H1 (cell line): Measurements from ENCODE around the gene ABCF2. TPM values are rescaled to one million over a fixed set of nuclear protein-coding genes. Genes with fewer than 3 reads are reported as not detected.

Experiments used
- CTCF ChIA-PET: fragments of 300-600 bp; sonication (Branson Sonifier 250); formaldehyde crosslinking; loops from one replicate; lab custom pipeline; 2021; ENCODE audit not compliant: partially characterized antibody; lab: Charles Lee
- POLR2A ChIA-PET: fragments of 300-600 bp; sonication (Branson Sonifier 250); formaldehyde crosslinking; loops from one replicate; lab custom pipeline; 2021; ENCODE audit warnings: inconsistent platforms; ENCODE audit not compliant: partially characterized antibody; lab: Charles Lee
- DNase-seq, 2 experiments: peaks; one replicate each; pipeline versions ENCODE4 v3.0.0 to v3.0.0-alpha.2; 2010 to 2022; ENCODE audit warnings: low spot score in 2 of 2, low read depth in 1 of 2, mixed read lengths in 1 of 2
- FAIRE-seq: peaks from 2 replicates; lab custom pipeline; 2011; peaks lifted over from hg19 to GRCh38; lab: Jason Lieb, UNC
- H2AFZ ChIP-seq: 2 replicates; pipeline ENCODE4 v1.8.1; 2012; ENCODE audit warnings: low read length, inconsistent platforms
- H2AK5ac ChIP-seq: 2 replicates; pipeline ENCODE4 v1.6.1; 2013; ENCODE audit warnings: low read depth, low read length
- H2BK120ac ChIP-seq: replicated peaks from 2 replicates; pipeline ENCODE3; 2013; ENCODE audit warnings: low read depth, low read length, inconsistent platforms
- H2BK12ac ChIP-seq: 2 replicates; pipeline ENCODE4 v1.6.1; 2013; ENCODE audit warnings: low read depth, low read length
- H2BK15ac ChIP-seq: 2 replicates; pipeline ENCODE4 v1.6.1; 2013; ENCODE audit warnings: low read length
- H2BK20ac ChIP-seq: 2 replicates; pipeline ENCODE4 v1.6.1; 2013; ENCODE audit warnings: low read length
- H2BK5ac ChIP-seq: 2 replicates; pipeline ENCODE4 v1.6.1; 2013; ENCODE audit warnings: low read depth, low read length
- H3K14ac ChIP-seq: 2 replicates; pipeline ENCODE4 v1.6.1; 2013; ENCODE audit warnings: inconsistent platforms; ENCODE audit not compliant: insufficient read length
- H3K18ac ChIP-seq: 2 replicates; pipeline ENCODE4 v1.6.1; 2013; ENCODE audit warnings: low read length; ENCODE audit errors: extremely low read depth
- H3K23ac ChIP-seq: 2 replicates; pipeline ENCODE4 v1.6.1; 2013; ENCODE audit warnings: inconsistent platforms; ENCODE audit not compliant: insufficient read length
- H3K23me2 ChIP-seq: 2 replicates; pipeline ENCODE4 v1.6.1; 2013; ENCODE audit warnings: low read depth, low read length
- H3K27ac ChIP-seq: 2 replicates; pipeline ENCODE4 v1.6.1; 2011; ENCODE audit warnings: low read depth, low read length, inconsistent platforms
- H3K27me3 ChIP-seq, 4 experiments: replicated peaks in 1 of 4; 1 replicate in 1 of 4; 2 replicates in 3 of 4; pipeline versions ENCODE4 v1.6.1 to v1.8.1; 2011 to 2013; ENCODE audit warnings: low read length in 3 of 4, mild to moderate bottlenecking in 3 of 4, inconsistent platforms in 2 of 4, mixed read lengths in 2 of 4, moderate library complexity in 1 of 4; ENCODE audit not compliant: control insufficient read depth in 3 of 4, insufficient read depth in 3 of 4; ENCODE audit errors: extremely low read depth in 1 of 4
- H3K36me3 ChIP-seq, 4 experiments: 2 replicates each; pipeline versions ENCODE4 v1.6.1 to v1.8.1; 2011 to 2013; ENCODE audit warnings: mild to moderate bottlenecking in 4 of 4, low read length in 3 of 4, moderate library complexity in 2 of 4, control low read depth in 1 of 4, inconsistent platforms in 1 of 4; ENCODE audit not compliant: insufficient read depth in 4 of 4, control insufficient read depth in 2 of 4
- H3K4ac ChIP-seq: replicated peaks from 2 replicates; pipeline ENCODE3; 2013; ENCODE audit warnings: low read length, low read depth, mixed read lengths, inconsistent platforms; ENCODE audit not compliant: insufficient read length
- H3K4me1 ChIP-seq, 4 experiments: replicated peaks in 1 of 4; 1 replicate in 1 of 4; 2 replicates in 3 of 4; pipeline versions ENCODE4 v1.6.1 to v1.8.1; 2011 to 2013; ENCODE audit warnings: low read length in 3 of 4, inconsistent platforms in 2 of 4, mixed read lengths in 1 of 4; ENCODE audit not compliant: insufficient read depth in 4 of 4, control insufficient read depth in 3 of 4
- H3K4me2 ChIP-seq, 2 experiments: 2 replicates each; pipeline versions ENCODE4 v1.6.1 to v1.8.1; 2011 to 2013; ENCODE audit warnings: low read depth in 2 of 2, low read length in 2 of 2, control low read depth in 1 of 2, inconsistent platforms in 1 of 2, mild to moderate bottlenecking in 1 of 2; ENCODE audit not compliant: insufficient read depth in 1 of 2
- H3K4me3 ChIP-seq, 4 experiments: fragments of 200-600, 300-600 bp in 1 of 4; sonication (generic), shearing (Covaris generic), sonication (Bioruptor Twin) in 1 of 4; 2 replicates each; pipeline versions ENCODE4 v1.5.1 to v1.8.1; 2011 to 2016; ENCODE audit warnings: low read length in 4 of 4, low read depth in 3 of 4, control low read depth in 2 of 4, inconsistent platforms in 2 of 4, mild to moderate bottlenecking in 2 of 4, mixed read lengths in 1 of 4, moderate library complexity in 1 of 4; ENCODE audit not compliant: insufficient read depth in 2 of 4; ENCODE audit errors: extremely low read depth in 1 of 4
- H3K56ac ChIP-seq: replicated peaks from 2 replicates; pipeline ENCODE3; 2013; ENCODE audit warnings: low read depth, mild to moderate bottlenecking, mixed read lengths, low read length, inconsistent platforms; ENCODE audit not compliant: insufficient read length
- H3K79me1 ChIP-seq: 2 replicates; pipeline ENCODE4 v1.6.1; 2013; ENCODE audit warnings: low read depth, low read length, control low read depth
- H3K79me2 ChIP-seq, 2 experiments: 2 replicates each; pipeline versions ENCODE4 v1.6.1 to v1.8.1; 2012 to 2013; ENCODE audit warnings: low read length in 2 of 2, mild to moderate bottlenecking in 2 of 2, inconsistent platforms in 1 of 2; ENCODE audit not compliant: insufficient read depth in 2 of 2, control insufficient read depth in 1 of 2
- H3K9ac ChIP-seq, 4 experiments: replicated peaks in 1 of 4; 1 replicate in 1 of 4; 2 replicates in 3 of 4; pipeline versions ENCODE4 v1.6.1 to v1.8.1; 2011 to 2013; ENCODE audit warnings: low read depth in 3 of 4, low read length in 3 of 4, control low read depth in 2 of 4, mild to moderate bottlenecking in 2 of 4, moderate library complexity in 2 of 4, inconsistent platforms in 1 of 4; ENCODE audit errors: extremely low read depth in 1 of 4
- H3K9me3 ChIP-seq, 2 experiments: 2 replicates each; pipeline versions ENCODE4 v1.6.1 to v1.8.1; 2012 to 2013; ENCODE audit warnings: mild to moderate bottlenecking in 2 of 2, moderate library complexity in 2 of 2, control low read depth in 1 of 2, inconsistent platforms in 1 of 2, low read depth in 1 of 2, low read length in 1 of 2, mixed read lengths in 1 of 2; ENCODE audit not compliant: insufficient read depth in 2 of 2
- H4K20me1 ChIP-seq, 2 experiments: replicated peaks in 1 of 2; 2 replicates each; pipeline versions ENCODE3 to v1.8.1; 2011 to 2013; ENCODE audit warnings: inconsistent platforms in 2 of 2, low read length in 2 of 2, mild to moderate bottlenecking in 1 of 2; ENCODE audit not compliant: insufficient read depth in 2 of 2, control insufficient read depth in 1 of 2
- H4K5ac ChIP-seq: 2 replicates; pipeline ENCODE4 v1.6.1; 2013; ENCODE audit warnings: low read length, low read depth, mixed read lengths, inconsistent platforms; ENCODE audit not compliant: insufficient read length
- H4K8ac ChIP-seq: 2 replicates; pipeline ENCODE4 v1.8.0; 2013; ENCODE audit warnings: mild to moderate bottlenecking, moderate library complexity, low read length, inconsistent platforms; ENCODE audit not compliant: insufficient read depth; ENCODE audit errors: extremely low read depth
- H4K91ac ChIP-seq: replicated peaks from 2 replicates; pipeline ENCODE3; 2013; ENCODE audit warnings: low read length, mixed read lengths, inconsistent platforms; ENCODE audit not compliant: insufficient read length
- ASH2L ChIP-seq: fragments of 200-600, 300-600 bp; sonication (generic); IDR thresholded peaks from one replicate; pipeline ENCODE4 v1.7.1; 2017; ENCODE audit warnings: low read length
- JUND ChIP-seq: IDR thresholded peaks from 2 replicates; pipeline ENCODE4 v1.6.1; 2011; ENCODE audit warnings: mild to moderate bottlenecking, improper control_type of control experiment, low read length
- PHF8 ChIP-seq: fragments of 200-600 bp; sonication (generic); conservative IDR thresholded peaks from 2 replicates; pipeline ENCODE4 v1.7.1; 2012; ENCODE audit warnings: low read depth, mild to moderate bottlenecking, inconsistent platforms, low read length, moderate library complexity
- SIN3A ChIP-seq, 2 experiments: IDR thresholded peaks in 1 of 2; conservative IDR thresholded peaks in 1 of 2; 2 replicates each; pipeline ENCODE4 v1.6.1; 2011 to 2012; ENCODE audit warnings: low read length in 2 of 2, improper control_type of control experiment in 1 of 2, low read depth in 1 of 2, mild to moderate bottlenecking in 1 of 2
- TAF1 ChIP-seq: IDR thresholded peaks from 2 replicates; pipeline ENCODE4 v1.6.1; 2011; ENCODE audit warnings: mild to moderate bottlenecking, low read depth, low read length
- WGBS, 2 experiments: shearing (Covaris generic) in 1 of 2; methylation state at CpG; one replicate each; pipeline versions ENCODE4 v1.1.6 to v1.1.7; 2013 to 2015; ENCODE audit warnings: low lambda C conversion rate in 2 of 2, mixed read lengths in 2 of 2, inconsistent platforms in 1 of 2, low coverage in 1 of 2, missing lambda C conversion rate in 1 of 2; ENCODE audit not compliant: insufficient replicate concordance in 2 of 2, insufficient coverage in 1 of 2, insufficient read length in 1 of 2; ENCODE audit errors: extremely low coverage in 1 of 2, missing lambda C conversion rate in 1 of 2; 5-methylcytosine and 5-hydroxymethylcytosine counted together
- polyA plus RNA-seq, 7 experiments: library from polyadenylated mRNA; depleted of rRNA in 3 of 7; stranded (reverse) in 5 of 7; unstranded in 2 of 7; fragments of >200 nt in 5 of 7; fragments of 200-250 nt in 2 of 7; gene quantifications; 1 replicate in 5 of 7; 2 replicates in 1 of 7; 4 replicates in 1 of 7; pipeline versions ENCODE4 v1.2.1 to v1.2.3, GENCODE V29; 2011 to 2013; ENCODE audit warnings: missing spikeins in 2 of 7, mixed read lengths in 2 of 7
- total RNA-seq: library from RNA; stranded (reverse); fragmentation: NEBNext Ultra II Directional; extraction: Animal tissue kit (Norgen Biotek cat#: 25700); gene quantifications from 2 replicates; pipeline ENCODE4 v1.2.1, GENCODE V29; 2021

Gene ABCF2
- total and polyA plus RNA-seq, 2 of the 8 experiments (the other 6 are each of a cell fraction or from before 2014, with no cell fraction given), result 28.0 to 55.0 TPM

DNA sequence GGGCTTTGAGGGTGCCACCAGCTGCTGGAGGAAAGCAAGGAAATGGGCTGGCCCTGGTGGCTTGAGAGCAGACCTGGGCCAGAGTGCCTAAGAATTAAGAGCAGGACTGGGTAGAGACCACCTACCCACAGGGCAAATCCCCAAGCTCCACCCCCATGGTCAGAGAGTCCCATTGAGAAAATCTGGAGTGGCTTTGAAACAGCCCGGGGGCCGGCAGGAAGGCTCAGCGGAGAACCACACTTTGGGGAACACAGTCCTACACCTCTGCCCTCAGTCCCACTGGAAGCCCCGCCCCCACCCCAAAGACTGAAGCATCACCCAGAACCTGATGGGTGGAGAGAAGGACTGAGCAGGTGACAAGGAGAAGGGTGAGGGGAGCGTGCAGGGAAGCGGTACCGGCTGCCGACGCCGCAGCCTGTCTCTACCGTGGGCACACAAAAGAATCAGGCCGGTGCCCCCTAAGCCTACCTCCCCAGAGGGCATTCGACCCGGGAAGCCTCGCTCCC is 17.9 kb upstream of the ABCF2 start:
- ChIA-PET CTCF (interaction anchor here (0.9 to 5.1 kb wide), 55 partner anchors 8 to 469 kb away, joined by 3 to 71 read pairs (median 6); partner anchors contain the start of genes ABCF2, ASB10, CHPF2 and GBX1), POLR2A (interaction anchor here (0.8 to 1.4 kb wide), 5 partner anchors 7 to 32 kb away, joined by 3 to 7 read pairs (median 4); partner anchors contain the start of genes ABCF2 and CHPF2)
- Histone ChIP-seq H3K56ac (no peak overlapping the region), H3K9ac (no peak overlapping the region; a peak in 1 of 7 replicates), H4K5ac (no peak overlapping the region), H3K27ac (no peak overlapping the region), H2BK12ac (no peak overlapping the region), H2BK5ac (no peak overlapping the region), H2BK120ac (no peak overlapping the region), H3K79me2 (no peaks in the 10 kb centered on the region), H3K27me3 (peaks cover 16 to 51% (median 44%) of the 10 kb centered on the region in 4 experiments), H3K36me3 (no peaks in the 10 kb centered on the region), H4K20me1 (peaks cover 1 to 9% of the 10 kb centered on the region in 2 experiments), H3K23ac (no peak overlapping the region), H3K4me1 (peaks cover 0 to 45% (median 30%) of the 10 kb centered on the region in 4 experiments; a peak in 6 of 7 replicates), H2BK20ac (no peak overlapping the region), H4K8ac (no peak overlapping the region; the same call in 1 of the 2 replicates), H3K23me2 (peaks cover 21% of the 10 kb centered on the region), H3K4ac (no peak overlapping the region), H3K79me1 (peaks cover 3% of the 10 kb centered on the region; the same call in 1 of the 2 replicates), H3K4me3 (peak overlapping the region; percentile 20 to 61 (median 33)), H3K4me2 (peak overlapping the region; percentile 58 to 88), H3K14ac (no peak overlapping the region), H4K91ac (no peak overlapping the region), H2AFZ (no peak overlapping the region), H2AK5ac (no peak overlapping the region), H3K9me3 (no peaks in the 10 kb centered on the region), H2BK15ac (no peak overlapping the region), H3K18ac (no peak overlapping the region)
- FAIRE-seq, result no peak
- 6% methylated on average over 15 of the region's 15 CpGs; no CpG with 5 or more reads in 1 of the 2 experiments for WGBS, 2 experiments
- DNase-seq, result no peak
- TF ChIP-seq JUND (no peak), ASH2L (no peak), SIN3A (conservative IDR thresholded peaks at IDR 0.05 in 1 of 2, IDR thresholded peaks at IDR 0.05 in 1 of 2; ENCODE audit: low read depth in 1 of 2, low read length in 2 of 2) (0 out of 4 replicates have a peak, but pooled peaks of 1 of the 2 experiments have one; percentile 10), PHF8 (no peak), TAF1 (no peak)
